Measurements from ENCODE around the gene RSPH3.

DNA sequence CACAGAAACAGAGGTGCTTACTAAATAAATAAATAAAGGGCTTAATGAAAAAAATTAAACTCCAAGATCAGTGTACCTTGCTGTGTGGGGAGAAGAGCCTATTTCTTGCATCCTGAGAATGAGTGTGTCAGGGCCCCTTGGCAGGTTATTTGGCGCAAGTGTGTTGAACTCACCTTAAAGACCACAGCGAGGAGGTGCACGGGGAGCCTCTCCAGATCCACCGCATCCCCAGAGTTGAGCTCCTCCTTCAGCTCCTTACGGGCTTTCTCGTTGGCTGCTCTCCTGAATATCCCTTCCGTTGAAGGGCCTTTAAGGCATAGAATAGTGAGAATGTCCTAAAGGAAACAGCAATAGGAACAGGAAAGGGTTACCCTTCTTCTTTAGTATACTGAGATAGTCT, 41.2 kb upstream of the RSPH3 start:
- TF ChIP-seq, protein P1, sequence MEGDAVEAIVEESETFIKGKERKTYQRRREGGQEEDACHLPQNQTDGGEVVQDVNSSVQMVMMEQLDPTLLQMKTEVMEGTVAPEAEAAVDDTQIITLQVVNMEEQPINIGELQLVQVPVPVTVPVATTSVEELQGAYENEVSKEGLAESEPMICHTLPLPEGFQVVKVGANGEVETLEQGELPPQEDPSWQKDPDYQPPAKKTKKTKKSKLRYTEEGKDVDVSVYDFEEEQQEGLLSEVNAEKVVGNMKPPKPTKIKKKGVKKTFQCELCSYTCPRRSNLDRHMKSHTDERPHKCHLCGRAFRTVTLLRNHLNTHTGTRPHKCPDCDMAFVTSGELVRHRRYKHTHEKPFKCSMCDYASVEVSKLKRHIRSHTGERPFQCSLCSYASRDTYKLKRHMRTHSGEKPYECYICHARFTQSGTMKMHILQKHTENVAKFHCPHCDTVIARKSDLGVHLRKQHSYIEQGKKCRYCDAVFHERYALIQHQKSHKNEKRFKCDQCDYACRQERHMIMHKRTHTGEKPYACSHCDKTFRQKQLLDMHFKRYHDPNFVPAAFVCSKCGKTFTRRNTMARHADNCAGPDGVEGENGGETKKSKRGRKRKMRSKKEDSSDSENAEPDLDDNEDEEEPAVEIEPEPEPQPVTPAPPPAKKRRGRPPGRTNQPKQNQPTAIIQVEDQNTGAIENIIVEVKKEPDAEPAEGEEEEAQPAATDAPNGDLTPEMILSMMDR (IDR thresholded peaks at IDR 0.05): no peak
- TF ChIP-seq POLR2A (IDR thresholded peaks at IDR 0.05): no peak
